ENCODE results near the gene ACVRL1.

Gene ACVRL1

GRCh38 chr12:51907083-51907855, at the start of gene ACVRL1:
Gene ACVRL1 (plus strand): TSS chr12:51907504. CDS start chr12:51912475, 4,971 bp downstream.
- no peak for DNase-seq

GRCh38 chr12:51860986-51861385, 46.3 kb upstream of the ACVRL1 start:
- no peak for DNase-seq

- DNase-seq, result no peak
These were observed 44.4 kb upstream of the ACVRL1 start for GRCh38 chr12:51862947-51863346.

- no peak for DNase-seq
These were observed 43.9 kb upstream of the ACVRL1 start for GRCh38 chr12:51863363-51863932.

DNA sequence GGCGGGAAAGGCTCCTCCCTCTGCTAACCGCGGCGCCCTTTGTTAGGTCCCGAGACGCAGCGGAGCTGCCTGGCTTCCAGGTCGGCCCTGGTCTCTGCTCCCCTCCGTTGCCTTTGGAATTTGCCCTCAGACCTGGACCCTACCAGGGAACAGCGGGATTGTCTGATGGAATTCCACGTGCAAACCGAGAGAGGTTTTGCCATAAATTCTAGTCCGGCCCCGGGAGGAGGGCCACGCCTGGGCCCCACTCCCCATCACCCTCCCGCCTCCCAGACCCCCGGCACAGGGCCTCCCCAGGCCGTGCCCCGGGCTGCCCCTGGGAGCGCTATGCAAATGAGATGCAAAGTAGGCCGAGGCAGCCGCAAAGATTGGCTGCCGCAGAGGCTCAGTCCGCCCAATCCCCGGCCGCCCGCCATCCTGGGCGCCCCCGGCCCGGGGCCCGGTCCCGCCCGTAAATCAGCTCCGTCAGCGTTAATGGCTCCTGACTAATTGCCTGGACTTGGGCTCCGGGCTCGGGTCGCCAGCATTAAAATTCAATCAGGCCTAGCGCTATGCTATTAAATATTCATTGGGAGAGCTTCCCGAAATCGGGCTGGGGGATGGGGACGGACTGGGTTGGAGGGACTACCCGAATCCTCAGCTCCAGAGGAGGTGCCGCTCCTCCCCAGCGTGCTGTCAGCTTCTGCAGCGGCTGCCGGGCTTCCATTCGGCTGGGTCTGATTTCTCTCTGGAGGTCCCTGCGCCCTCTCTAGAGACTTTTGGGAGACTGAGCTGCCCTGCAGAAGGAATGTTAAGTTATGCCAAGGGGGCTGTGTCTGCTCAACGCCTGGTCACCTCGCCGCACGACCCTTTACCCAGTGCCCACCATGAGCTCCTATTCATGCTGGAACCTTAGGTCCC, 43.1 kb upstream of the ACVRL1 start:
- no peak for DNase-seq

- no peak for DNase-seq
These were observed 42.3 kb upstream of the ACVRL1 start for GRCh38 chr12:51864833-51865670.

- no peak for DNase-seq
These were observed 41.5 kb upstream of the ACVRL1 start for GRCh38 chr12:51865757-51866270.

- no peak for DNase-seq
These were observed 41.0 kb upstream of the ACVRL1 start for GRCh38 chr12:51866324-51866723.

GRCh38 chr12:51866762-51867161, 40.5 kb upstream of the ACVRL1 start:
- no peak for DNase-seq

DNA sequence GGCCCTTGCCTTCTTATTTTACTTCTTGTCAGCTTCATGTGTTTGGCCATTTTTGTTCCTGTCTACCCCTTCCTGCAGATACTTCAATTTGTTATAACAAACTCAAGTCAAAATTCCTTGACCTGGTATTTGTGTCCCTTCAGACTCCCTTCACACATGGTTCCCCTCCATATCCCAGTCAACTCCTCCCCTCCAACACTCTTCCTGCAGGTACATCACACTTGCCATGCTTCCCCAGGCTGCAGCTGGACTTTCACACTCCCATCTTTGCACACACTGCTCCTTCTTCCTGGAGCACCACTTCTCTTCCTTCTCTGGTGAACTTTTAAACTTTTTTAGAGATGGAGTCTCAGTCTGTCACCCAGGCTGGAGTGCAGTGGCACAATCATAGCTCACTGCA, 39.9 kb upstream of the ACVRL1 start:
- DNase-seq, result no peak

DNA sequence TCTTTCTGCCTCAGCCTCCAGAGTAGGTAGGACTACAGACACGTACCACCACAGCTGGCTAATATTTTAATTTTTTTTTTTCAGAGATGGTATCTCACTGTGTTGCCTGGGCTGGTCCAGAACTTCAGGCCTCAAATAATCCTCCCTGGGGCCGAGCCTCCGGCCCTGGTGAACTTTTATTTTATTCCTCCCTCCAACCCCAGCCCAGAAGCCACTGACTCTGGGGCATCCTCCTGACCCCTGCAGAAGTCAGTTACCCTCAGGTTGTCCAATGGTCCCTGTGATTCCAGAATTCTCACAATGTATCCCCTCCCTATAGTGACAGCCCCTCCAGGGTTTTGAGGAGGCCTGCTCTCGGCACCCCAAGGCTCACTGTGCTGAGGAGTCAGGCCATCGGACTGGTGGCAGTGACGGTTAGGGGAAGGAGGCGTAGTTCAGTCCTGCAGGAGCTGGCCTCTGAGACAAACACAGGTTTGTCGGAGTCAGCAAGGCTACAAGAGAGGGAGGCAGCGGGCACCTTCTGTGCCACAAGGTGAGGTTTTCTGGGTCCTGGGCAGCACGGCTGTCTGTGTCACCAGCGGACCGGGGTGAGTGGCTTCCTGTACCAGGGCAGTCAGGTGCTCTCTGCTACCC, 39.4 kb upstream of the ACVRL1 start:
- no peak for DNase-seq

DNA sequence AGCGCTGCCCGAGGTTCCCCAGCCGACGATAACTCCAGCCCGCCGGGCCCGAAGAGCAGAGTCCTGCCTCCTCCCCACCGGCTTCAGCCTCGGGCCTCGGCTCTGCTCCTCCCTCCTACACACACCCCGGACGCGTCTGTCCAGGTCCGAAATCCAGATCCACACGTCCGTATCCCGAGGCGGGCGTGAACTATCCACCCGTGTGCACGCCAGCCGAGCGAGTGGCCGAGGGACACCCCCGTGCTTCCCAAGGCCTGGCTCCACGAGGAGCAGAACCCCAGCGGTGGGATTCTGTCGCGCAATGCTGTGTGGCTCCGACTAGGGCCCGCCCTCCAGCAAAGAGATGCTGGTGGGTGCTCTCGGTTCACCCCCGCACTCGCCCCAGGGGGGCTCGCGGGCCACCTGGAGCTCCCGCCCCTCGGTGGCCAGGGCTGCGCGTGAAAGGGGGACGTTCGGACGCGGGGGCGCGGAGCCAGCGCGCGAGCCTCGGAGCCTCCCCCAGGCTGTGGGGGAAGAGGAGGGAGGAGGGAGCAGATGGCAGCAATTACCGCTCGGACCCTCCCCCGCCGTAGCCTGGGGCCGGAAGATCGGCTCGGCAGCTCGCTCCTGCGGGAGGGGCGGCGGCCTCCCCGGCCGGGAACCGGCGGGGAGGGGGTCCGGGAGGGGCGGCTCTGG, 38.3 kb upstream of the ACVRL1 start:
- DNase-seq, result no peak

DNA sequence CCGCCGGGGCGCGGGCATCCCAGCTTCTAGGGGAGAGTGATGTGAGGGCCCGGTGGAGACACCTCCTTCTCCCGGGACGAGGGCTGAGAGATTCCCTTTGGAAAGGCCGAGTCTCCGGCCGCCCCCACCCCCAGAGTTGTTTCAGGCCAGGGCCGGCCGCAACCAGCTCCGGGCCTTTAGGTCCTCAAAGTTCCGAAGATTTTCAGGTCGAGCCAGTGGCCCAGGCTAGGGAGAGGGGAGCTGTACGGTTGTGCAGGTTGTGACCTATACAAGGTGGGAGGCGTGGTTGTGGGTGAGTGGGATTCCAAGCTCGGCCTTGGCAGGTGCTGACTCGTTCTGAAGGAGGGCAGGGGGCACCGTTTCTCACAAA, 37.8 kb upstream of the ACVRL1 start:
- no peak for DNase-seq

DNA sequence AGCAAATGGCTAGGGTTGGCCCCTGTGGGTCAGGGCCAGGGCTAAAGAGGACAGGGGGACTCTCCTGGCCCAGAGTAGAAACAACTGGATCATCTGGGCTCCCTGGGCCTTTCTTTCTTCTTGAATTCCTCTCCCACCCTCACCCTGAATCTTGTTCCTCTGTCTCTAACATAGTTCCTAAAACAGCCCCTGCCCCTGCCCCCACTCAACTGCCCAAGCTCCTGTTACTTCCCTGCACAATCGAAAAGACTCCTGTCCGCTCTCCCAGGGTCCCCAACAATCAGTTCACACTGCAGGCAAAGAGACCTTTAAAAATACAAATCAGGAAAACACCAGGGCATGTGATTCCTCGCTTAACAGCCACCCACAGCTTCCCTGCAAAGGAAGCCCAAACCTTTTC, 37.4 kb upstream of the ACVRL1 start:
- no peak for DNase-seq

DNA sequence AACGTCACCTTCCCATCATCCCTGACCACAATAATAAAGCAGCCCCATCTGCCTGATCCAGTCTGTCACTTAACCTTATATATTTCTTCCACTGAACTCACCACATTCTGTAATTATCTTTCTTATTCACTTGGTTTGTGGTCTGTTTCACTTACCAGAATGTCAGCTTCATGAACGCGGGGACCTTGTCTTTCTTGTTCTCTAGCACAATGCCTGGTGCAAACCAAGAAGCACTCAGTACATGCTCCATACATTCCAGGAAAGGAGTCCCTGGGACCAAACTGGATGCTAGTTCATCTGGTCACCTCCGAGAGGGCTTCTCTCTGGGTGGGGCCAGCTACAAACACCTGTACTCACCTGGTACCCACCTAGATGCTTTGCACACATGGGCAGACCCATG, 36.8 kb upstream of the ACVRL1 start:
- no peak for DNase-seq

DNA sequence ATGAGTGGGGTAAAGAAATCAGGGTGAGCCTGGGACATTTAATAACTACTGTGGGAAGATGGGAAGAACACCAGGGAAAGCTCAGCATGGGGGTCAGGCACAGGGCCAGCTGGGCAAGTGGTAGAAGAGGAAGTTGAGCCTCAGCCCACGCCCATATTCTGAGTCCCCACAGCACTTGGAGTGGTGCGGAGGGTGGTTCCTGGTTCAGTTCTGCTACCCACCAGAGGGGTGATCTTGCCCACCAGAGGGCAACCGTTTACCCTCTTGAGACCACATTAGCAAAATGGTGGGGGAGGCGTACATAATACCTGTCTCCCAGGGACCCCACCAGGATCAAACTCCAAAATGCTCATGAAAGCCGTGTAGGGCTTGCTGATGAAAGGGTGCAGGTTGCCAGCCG, 36.2 kb upstream of the ACVRL1 start:
- no peak for DNase-seq

DNA sequence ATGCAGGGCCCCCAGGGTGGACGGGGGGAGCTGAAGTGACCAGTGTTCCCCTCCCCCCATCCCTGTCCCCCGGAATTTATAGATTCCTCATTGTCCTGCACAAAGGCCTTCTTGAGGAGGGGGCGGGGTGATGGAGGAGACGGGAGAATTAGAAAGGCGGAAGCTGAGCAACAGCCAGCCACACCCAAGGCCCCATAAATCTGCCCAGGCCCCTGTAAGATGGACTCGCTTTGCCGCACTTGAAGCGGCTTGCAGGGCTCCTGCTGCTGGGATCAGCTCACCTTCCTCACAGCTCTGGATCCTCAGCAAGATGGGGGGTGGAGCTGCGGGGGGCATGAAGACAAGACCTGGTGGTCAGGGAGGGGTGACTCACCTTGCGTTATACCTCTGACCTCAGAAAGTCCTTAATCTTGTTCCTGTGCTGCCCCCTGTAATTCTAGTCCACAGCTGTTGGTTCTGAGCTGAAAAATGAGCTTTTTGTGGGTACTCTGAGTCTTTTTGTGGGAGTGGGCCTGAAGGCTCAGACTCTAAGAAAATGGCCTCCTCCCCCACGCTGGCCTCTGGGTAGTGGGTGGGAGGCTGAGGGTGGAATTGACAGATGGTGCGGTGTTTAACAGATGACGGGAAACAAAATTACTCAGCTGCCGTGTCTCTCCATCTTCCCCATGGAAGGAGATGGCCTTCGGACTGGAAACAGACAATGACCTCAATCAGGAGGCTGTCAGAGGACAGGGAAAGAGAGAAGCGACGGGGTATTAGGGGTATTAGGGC, 35.2 kb upstream of the ACVRL1 start:
- no peak for DNase-seq

DNA sequence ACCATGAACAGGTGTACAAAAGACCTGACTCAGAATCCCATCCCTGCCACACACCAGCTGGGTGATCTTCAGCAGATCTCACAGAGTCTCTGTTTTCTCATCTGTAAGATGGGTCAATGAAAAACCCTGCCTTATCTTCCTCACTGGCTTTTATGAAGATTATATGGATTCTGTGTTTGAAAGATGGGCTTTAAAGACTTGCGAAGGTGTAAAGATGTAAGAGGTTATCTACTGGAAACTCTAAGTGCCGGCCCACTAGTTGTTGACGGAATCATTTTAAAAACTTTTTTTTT, 34.7 kb upstream of the ACVRL1 start:
- no peak for DNase-seq

GRCh38 chr12:51873251-51873994, 33.9 kb upstream of the ACVRL1 start:
- DNase-seq, result no peak

DNA sequence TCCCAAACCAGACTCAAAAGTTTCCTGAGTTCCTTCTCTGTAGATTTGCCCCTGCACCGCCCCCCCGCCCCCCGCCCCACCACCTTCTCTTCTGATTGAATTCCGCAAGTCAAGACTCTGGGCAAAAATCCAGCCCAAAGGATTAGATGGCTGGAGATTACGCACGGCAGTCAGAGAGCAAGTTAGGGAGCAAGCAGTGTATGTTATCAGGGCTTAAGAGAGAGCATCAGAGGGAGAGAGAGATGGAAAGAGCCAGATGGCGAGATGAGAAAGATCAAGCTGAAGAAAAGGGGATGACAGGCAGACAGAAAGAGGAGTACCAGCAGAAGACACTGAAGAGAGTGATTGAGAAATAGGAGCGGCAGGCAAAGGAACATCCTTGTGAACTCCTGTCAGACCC, 33.3 kb upstream of the ACVRL1 start:
- DNase-seq, result no peak

Measured in activated CD8-positive, alpha-beta memory T cell treated with anti-CD3 and anti-CD28 coated beads, Interleukin-2, amount 50 U/mL, for 48 hours (primary cell).